HEK293 (cell line): ENCODE results near the gene UBE2E1.

Experiments
- CTCF ChIA-PET: fragments of 350-600 bp; formaldehyde crosslinking; extraction: SDS; loops from one replicate; lab custom pipeline; 2021; ENCODE audit warnings: antibody characterized with exemption; lab: Yijun Ruan, JAX
- POLR2A ChIA-PET: fragments of 300-600 bp; formaldehyde crosslinking; extraction: SDS; loops from one replicate; lab custom pipeline; 2020; ENCODE audit warnings: antibody characterized with exemption, inconsistent platforms; lab: Yijun Ruan, JAX
- H3K27ac ChIP-seq: fragments of 200-500 bp; sonication (Bioruptor generic); 2 replicates; pipeline ENCODE4 v1.5.1; 2014; ENCODE audit warnings: low read depth, low read length, control low read depth, inconsistent platforms; ENCODE audit errors: extremely low read depth
- H3K36me3 ChIP-seq, 2 experiments: fragments of 200-500 bp in 1 of 2; sonication (Bioruptor generic) in 1 of 2; 1 replicate in 1 of 2; 2 replicates in 1 of 2; pipeline ENCODE4 v1.5.1; 2014 to 2017; ENCODE audit warnings: inconsistent platforms in 2 of 2, low read length in 2 of 2; ENCODE audit not compliant: control insufficient read depth in 2 of 2, insufficient read depth in 1 of 2
- H3K4me1 ChIP-seq: fragments of 200-500 bp; sonication (Bioruptor generic); 2 replicates; pipeline ENCODE4 v1.5.1; 2014; ENCODE audit warnings: mild to moderate bottlenecking, low read length, inconsistent platforms; ENCODE audit not compliant: control insufficient read depth, insufficient read depth
- H3K4me3 ChIP-seq: 2 replicates; pipeline ENCODE4 v1.5.1; 2011; ENCODE audit warnings: low read depth, mild to moderate bottlenecking, control low read depth, low read length, moderate library complexity
- H3K9me3 ChIP-seq: fragments of 200-500 bp; sonication (Bioruptor generic); 2 replicates; pipeline ENCODE4 v1.5.1; 2014; ENCODE audit warnings: low read depth, low read length, inconsistent platforms; ENCODE audit not compliant: control insufficient read depth, insufficient read depth
- GLI2 ChIP-seq: fragments of 450-650 bp; formaldehyde crosslinking; IDR thresholded peaks from 2 replicates; pipeline ENCODE4; 2017; ENCODE audit warnings: missing biosample characterization, missing genetic modification characterization, low read depth, borderline replicate concordance
- KLF16 ChIP-seq: fragments of 450-650 bp; formaldehyde crosslinking; IDR thresholded peaks from 2 replicates; pipeline ENCODE4 v1.5.1; 2017; ENCODE audit warnings: missing biosample characterization, missing genetic modification characterization
- OSR2 ChIP-seq: fragments of 450-650 bp; formaldehyde crosslinking; IDR thresholded peaks from 2 replicates; pipeline ENCODE4 v1.5.1; 2016; ENCODE audit warnings: missing biosample characterization, missing genetic modification characterization
- YY2 ChIP-seq: fragments of 450-650 bp; formaldehyde crosslinking; IDR thresholded peaks from 2 replicates; pipeline ENCODE4 v1.5.1; 2016; ENCODE audit warnings: missing biosample characterization, missing genetic modification characterization
- ZNF121 ChIP-seq: fragments of 450-650 bp; formaldehyde crosslinking; IDR thresholded peaks from 2 replicates; pipeline ENCODE4 v1.5.1; 2016; ENCODE audit warnings: missing biosample characterization, missing genetic modification characterization
- ZNF133 ChIP-seq: fragments of 450-650 bp; formaldehyde crosslinking; IDR thresholded peaks from 2 replicates; pipeline ENCODE4 v1.5.1; 2016; ENCODE audit warnings: missing biosample characterization, missing genetic modification characterization
- ZNF19 ChIP-seq: fragments of 450-650 bp; formaldehyde crosslinking; IDR thresholded peaks from 2 replicates; pipeline ENCODE4; 2016; ENCODE audit warnings: missing biosample characterization, missing genetic modification characterization, low read depth
- ZNF624 ChIP-seq: fragments of 450-650 bp; formaldehyde crosslinking; IDR thresholded peaks from 2 replicates; pipeline ENCODE4 v1.5.1; 2017; ENCODE audit warnings: missing biosample characterization, missing genetic modification characterization
- ZNF768 ChIP-seq: fragments of 450-650 bp; formaldehyde crosslinking; IDR thresholded peaks from 2 replicates; pipeline ENCODE4 v1.5.1; 2018; ENCODE audit warnings: missing biosample characterization, mild to moderate bottlenecking, missing genetic modification characterization
- TF ChIP-seq, protein P1 (sequence below): fragments of 450-650 bp; formaldehyde crosslinking; IDR thresholded peaks from 2 replicates; pipeline ENCODE4 v1.5.1; 2016; ENCODE audit warnings: missing biosample characterization, missing genetic modification characterization
- TF ChIP-seq, protein P2 (sequence below): fragments of 450-650 bp; IDR thresholded peaks from 2 replicates; pipeline ENCODE4 v1.5.1; 2018; ENCODE audit warnings: missing biosample characterization, missing genetic modification characterization
- TF ChIP-seq, protein P3 (sequence below): fragments of 450-650 bp; formaldehyde crosslinking; IDR thresholded peaks from 2 replicates; pipeline ENCODE4 v1.5.0; 2017; ENCODE audit warnings: missing biosample characterization, missing genetic modification characterization, borderline replicate concordance
- TF ChIP-seq, protein P4 (sequence below): fragments of 450-650 bp; formaldehyde crosslinking; IDR thresholded peaks from 2 replicates; pipeline ENCODE4 v1.5.1; 2017; ENCODE audit warnings: missing biosample characterization, missing genetic modification characterization
- TF ChIP-seq, protein P5 (sequence below): fragments of 450-650 bp; formaldehyde crosslinking; IDR thresholded peaks from 2 replicates; pipeline ENCODE4 v1.5.1; 2017; ENCODE audit warnings: missing biosample characterization, missing genetic modification characterization
- TF ChIP-seq, protein P6 (sequence below): fragments of 450-650 bp; formaldehyde crosslinking; conservative IDR thresholded peaks from 2 replicates; pipeline ENCODE4 v1.5.1; 2016; ENCODE audit warnings: low read depth, missing biosample characterization, missing genetic modification characterization
- TF ChIP-seq, protein P7 (sequence below): fragments of 450-650 bp; formaldehyde crosslinking; IDR thresholded peaks from 2 replicates; pipeline ENCODE4 v1.5.1; 2017; ENCODE audit warnings: missing biosample characterization, missing genetic modification characterization

Gene UBE2E1

DNA sequence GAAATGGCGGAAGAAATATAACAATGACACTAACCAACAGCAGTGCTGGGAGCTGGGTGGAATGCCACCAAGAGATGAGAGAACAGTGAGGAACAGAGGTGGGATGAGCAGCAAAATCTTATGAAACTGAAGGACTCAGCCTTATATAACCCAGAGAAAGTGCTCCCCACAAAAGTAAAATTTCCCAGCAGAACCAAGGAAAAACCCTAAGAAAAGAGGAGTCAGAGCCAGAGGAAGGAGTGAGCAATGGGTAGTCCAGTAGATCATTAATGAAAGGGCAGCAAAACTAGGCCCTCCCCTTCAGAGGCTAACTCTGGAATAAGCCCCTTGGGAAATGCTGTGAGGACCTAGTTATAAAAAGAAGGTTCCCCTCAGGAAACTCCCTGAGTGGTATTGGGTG lies 24.7 kb upstream of the UBE2E1 start:
- H3K36me3 ChIP-seq: no peaks in the 10 kb centered on the region
- ChIA-PET CTCF (no interaction called here), POLR2A (no interaction called here)
- no peaks in the 10 kb centered on the region for H3K9me3 ChIP-seq
- H3K27ac ChIP-seq: no peak overlapping the region
- no peak overlapping the region for H3K4me3 ChIP-seq
- no peaks in the 10 kb centered on the region for H3K4me1 ChIP-seq
- TF ChIP-seq, protein P1, sequence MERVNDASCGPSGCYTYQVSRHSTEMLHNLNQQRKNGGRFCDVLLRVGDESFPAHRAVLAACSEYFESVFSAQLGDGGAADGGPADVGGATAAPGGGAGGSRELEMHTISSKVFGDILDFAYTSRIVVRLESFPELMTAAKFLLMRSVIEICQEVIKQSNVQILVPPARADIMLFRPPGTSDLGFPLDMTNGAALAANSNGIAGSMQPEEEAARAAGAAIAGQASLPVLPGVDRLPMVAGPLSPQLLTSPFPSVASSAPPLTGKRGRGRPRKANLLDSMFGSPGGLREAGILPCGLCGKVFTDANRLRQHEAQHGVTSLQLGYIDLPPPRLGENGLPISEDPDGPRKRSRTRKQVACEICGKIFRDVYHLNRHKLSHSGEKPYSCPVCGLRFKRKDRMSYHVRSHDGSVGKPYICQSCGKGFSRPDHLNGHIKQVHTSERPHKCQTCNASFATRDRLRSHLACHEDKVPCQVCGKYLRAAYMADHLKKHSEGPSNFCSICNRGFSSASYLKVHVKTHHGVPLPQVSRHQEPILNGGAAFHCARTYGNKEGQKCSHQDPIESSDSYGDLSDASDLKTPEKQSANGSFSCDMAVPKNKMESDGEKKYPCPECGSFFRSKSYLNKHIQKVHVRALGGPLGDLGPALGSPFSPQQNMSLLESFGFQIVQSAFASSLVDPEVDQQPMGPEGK (tag by site-specific recombination): no peak
- TF ChIP-seq ZNF133 (tag by site-specific recombination) (no peak), GLI2 (tag by site-specific recombination) (no peak), YY2 (tag by site-specific recombination) (no peak), ZNF768 (tag by site-specific recombination) (no peak), ZNF624 (tag by site-specific recombination) (no peak), KLF16 (tag by site-specific recombination) (no peak)
- TF ChIP-seq, protein P2, sequence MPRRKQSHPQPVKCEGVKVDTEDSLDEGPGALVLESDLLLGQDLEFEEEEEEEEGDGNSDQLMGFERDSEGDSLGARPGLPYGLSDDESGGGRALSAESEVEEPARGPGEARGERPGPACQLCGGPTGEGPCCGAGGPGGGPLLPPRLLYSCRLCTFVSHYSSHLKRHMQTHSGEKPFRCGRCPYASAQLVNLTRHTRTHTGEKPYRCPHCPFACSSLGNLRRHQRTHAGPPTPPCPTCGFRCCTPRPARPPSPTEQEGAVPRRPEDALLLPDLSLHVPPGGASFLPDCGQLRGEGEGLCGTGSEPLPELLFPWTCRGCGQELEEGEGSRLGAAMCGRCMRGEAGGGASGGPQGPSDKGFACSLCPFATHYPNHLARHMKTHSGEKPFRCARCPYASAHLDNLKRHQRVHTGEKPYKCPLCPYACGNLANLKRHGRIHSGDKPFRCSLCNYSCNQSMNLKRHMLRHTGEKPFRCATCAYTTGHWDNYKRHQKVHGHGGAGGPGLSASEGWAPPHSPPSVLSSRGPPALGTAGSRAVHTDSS (tag by site-specific recombination): no peak

DNA sequence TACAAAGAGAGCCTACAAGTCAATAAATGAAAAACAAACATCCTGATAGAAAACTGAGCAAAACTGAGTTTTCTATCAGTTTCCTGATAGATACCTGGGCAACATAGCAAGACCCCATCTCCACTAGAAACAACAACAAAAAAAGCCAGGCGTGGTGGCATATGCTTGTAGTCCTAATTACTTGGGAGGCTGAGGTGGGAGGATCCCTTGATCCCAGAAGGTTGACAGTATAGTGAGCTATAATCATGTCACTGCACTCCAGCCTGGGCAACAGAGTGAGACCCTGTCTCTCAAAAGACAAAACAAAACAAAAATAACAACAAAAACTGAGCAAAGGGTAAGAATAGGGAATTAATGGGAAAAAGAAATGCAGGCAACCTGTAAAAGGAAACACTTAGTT lies 23.9 kb upstream of the UBE2E1 start:
- Histone ChIP-seq H3K36me3 (no peaks in the 10 kb centered on the region), H3K9me3 (no peaks in the 10 kb centered on the region), H3K27ac (no peak overlapping the region), H3K4me1 (no peaks in the 10 kb centered on the region), H3K4me3 (no peak overlapping the region)
- CTCF ChIA-PET: no interaction called here
- POLR2A ChIA-PET: no interaction called here
- TF ChIP-seq ZNF121: peak; percentile 97
- TF ChIP-seq, protein P3, sequence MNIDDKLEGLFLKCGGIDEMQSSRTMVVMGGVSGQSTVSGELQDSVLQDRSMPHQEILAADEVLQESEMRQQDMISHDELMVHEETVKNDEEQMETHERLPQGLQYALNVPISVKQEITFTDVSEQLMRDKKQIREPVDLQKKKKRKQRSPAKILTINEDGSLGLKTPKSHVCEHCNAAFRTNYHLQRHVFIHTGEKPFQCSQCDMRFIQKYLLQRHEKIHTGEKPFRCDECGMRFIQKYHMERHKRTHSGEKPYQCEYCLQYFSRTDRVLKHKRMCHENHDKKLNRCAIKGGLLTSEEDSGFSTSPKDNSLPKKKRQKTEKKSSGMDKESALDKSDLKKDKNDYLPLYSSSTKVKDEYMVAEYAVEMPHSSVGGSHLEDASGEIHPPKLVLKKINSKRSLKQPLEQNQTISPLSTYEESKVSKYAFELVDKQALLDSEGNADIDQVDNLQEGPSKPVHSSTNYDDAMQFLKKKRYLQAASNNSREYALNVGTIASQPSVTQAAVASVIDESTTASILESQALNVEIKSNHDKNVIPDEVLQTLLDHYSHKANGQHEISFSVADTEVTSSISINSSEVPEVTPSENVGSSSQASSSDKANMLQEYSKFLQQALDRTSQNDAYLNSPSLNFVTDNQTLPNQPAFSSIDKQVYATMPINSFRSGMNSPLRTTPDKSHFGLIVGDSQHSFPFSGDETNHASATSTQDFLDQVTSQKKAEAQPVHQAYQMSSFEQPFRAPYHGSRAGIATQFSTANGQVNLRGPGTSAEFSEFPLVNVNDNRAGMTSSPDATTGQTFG: no peak

DNA sequence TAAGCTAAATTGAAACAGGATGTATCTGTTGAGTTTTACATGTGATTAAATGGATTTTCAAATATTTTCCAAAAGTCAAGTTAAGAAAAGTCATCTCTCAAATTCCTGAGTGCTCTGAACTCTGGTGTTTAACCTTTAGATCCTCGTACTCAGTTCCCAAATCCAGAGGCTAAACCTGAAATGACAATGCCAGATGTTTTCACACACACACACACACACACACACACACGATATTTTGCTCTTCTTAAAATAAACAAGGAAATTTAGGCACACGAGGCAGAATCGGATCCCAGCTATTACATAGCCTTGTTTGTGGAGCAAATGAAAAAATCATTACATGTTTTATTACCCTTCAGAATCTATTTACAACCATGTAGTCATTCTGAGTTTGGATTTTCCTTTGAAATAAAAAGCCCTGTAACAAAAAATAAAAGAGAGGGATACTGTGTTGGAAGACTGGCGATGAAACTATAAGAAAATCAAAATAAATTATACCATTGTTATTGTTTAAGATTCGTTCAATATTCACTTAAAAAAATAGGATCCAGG lies 20.6 kb upstream of the UBE2E1 start:
- ChIA-PET POLR2A (no interaction called here), CTCF (no interaction called here)
- Histone ChIP-seq H3K4me3 (no peak overlapping the region), H3K9me3 (no peaks in the 10 kb centered on the region), H3K4me1 (no peaks in the 10 kb centered on the region), H3K27ac (no peak overlapping the region), H3K36me3 (no peaks in the 10 kb centered on the region)
- TF ChIP-seq OSR2 (tag by site-specific recombination) (no peak), ZNF133 (tag by site-specific recombination) (peak; percentile 41; the same call in 1 of the 2 replicates), ZNF19 (tag by site-specific recombination) (no peak)
- TF ChIP-seq, protein P4, sequence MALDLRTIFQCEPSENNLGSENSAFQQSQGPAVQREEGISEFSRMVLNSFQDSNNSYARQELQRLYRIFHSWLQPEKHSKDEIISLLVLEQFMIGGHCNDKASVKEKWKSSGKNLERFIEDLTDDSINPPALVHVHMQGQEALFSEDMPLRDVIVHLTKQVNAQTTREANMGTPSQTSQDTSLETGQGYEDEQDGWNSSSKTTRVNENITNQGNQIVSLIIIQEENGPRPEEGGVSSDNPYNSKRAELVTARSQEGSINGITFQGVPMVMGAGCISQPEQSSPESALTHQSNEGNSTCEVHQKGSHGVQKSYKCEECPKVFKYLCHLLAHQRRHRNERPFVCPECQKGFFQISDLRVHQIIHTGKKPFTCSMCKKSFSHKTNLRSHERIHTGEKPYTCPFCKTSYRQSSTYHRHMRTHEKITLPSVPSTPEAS (tag by site-specific recombination): peak; percentile 49
- TF ChIP-seq, protein P5, sequence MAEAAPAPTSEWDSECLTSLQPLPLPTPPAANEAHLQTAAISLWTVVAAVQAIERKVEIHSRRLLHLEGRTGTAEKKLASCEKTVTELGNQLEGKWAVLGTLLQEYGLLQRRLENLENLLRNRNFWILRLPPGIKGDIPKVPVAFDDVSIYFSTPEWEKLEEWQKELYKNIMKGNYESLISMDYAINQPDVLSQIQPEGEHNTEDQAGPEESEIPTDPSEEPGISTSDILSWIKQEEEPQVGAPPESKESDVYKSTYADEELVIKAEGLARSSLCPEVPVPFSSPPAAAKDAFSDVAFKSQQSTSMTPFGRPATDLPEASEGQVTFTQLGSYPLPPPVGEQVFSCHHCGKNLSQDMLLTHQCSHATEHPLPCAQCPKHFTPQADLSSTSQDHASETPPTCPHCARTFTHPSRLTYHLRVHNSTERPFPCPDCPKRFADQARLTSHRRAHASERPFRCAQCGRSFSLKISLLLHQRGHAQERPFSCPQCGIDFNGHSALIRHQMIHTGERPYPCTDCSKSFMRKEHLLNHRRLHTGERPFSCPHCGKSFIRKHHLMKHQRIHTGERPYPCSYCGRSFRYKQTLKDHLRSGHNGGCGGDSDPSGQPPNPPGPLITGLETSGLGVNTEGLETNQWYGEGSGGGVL (tag by site-specific recombination): peak; percentile 41; the same call in 1 of the 2 replicates
- TF ChIP-seq, protein P6, sequence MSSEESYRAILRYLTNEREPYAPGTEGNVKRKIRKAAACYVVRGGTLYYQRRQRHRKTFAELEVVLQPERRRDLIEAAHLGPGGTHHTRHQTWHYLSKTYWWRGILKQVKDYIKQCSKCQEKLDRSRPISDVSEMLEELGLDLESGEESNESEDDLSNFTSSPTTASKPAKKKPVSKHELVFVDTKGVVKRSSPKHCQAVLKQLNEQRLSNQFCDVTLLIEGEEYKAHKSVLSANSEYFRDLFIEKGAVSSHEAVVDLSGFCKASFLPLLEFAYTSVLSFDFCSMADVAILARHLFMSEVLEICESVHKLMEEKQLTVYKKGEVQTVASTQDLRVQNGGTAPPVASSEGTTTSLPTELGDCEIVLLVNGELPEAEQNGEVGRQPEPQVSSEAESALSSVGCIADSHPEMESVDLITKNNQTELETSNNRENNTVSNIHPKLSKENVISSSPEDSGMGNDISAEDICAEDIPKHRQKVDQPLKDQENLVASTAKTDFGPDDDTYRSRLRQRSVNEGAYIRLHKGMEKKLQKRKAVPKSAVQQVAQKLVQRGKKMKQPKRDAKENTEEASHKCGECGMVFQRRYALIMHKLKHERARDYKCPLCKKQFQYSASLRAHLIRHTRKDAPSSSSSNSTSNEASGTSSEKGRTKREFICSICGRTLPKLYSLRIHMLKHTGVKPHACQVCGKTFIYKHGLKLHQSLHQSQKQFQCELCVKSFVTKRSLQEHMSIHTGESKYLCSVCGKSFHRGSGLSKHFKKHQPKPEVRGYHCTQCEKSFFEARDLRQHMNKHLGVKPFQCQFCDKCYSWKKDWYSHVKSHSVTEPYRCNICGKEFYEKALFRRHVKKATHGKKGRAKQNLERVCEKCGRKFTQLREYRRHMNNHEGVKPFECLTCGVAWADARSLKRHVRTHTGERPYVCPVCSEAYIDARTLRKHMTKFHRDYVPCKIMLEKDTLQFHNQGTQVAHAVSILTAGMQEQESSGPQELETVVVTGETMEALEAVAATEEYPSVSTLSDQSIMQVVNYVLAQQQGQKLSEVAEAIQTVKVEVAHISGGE (tag by site-specific recombination): no peak
- TF ChIP-seq, protein P7, sequence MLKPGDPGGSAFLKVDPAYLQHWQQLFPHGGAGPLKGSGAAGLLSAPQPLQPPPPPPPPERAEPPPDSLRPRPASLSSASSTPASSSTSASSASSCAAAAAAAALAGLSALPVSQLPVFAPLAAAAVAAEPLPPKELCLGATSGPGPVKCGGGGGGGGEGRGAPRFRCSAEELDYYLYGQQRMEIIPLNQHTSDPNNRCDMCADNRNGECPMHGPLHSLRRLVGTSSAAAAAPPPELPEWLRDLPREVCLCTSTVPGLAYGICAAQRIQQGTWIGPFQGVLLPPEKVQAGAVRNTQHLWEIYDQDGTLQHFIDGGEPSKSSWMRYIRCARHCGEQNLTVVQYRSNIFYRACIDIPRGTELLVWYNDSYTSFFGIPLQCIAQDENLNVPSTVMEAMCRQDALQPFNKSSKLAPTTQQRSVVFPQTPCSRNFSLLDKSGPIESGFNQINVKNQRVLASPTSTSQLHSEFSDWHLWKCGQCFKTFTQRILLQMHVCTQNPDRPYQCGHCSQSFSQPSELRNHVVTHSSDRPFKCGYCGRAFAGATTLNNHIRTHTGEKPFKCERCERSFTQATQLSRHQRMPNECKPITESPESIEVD (tag by site-specific recombination): peak; percentile 57
